Measurements from ENCODE around the gene LELP1. TPM values are rescaled to one million over a fixed set of nuclear protein-coding genes. Genes with fewer than 3 reads are reported as not detected.
"Not testable (repeated sequence)": the region's sequence is repeated elsewhere in the genome, so short reads cannot be mapped to it uniquely, and the experiment has no call there.

Gene LELP1
- total RNA-seq, 1 donor from 2014 or later = not detected

GRCh38 chr1:153220606-153221303, 17.5 kb downstream of the LELP1 start:
- no peaks in the 10 kb centered on the region for H3K27me3 ChIP-seq
- intact Hi-C loops (cut with DNase I) = no loop called here
- no peaks in the 10 kb centered on the region for H3K9me3 ChIP-seq
- no peak overlapping the region for H3K4me3 ChIP-seq
- H3K4me1 ChIP-seq = no peaks in the 10 kb centered on the region
- DNase-seq (ENCODE audit: low spot score in 2 of 2) = no peak
- no peaks in the 10 kb centered on the region for H3K36me3 ChIP-seq
- TF ChIP-seq CTCF (IDR thresholded peaks at IDR 0.05) = no peak
- no peak overlapping the region for H3K27ac ChIP-seq

GRCh38 chr1:153223040-153223891, 20.0 kb downstream of the LELP1 start:
- H3K36me3 ChIP-seq; H3K4me3 ChIP-seq; intact Hi-C loops (cut with DNase I); H3K9me3 ChIP-seq; H3K27ac ChIP-seq; H3K4me1 ChIP-seq; H3K27me3 ChIP-seq: not testable (repeated sequence)
- TF ChIP-seq CTCF (IDR thresholded peaks at IDR 0.05) = peak; percentile 41 to 68 (median 46)
- peak in 1 of 2 donors; percentile 72 for DNase-seq (ENCODE audit: low spot score in 2 of 2)

- H3K9me3 ChIP-seq = no peaks in the 10 kb centered on the region
- H3K4me1 ChIP-seq = no peaks in the 10 kb centered on the region
- DNase-seq (ENCODE audit: low spot score in 2 of 2) = no peak
- H3K27ac ChIP-seq = no peak overlapping the region
- intact Hi-C loops (cut with DNase I) = no loop called here
- TF ChIP-seq CTCF (IDR thresholded peaks at IDR 0.05) = no peak
- H3K36me3 ChIP-seq = no peaks in the 10 kb centered on the region
- H3K4me3 ChIP-seq = no peak overlapping the region
- no peaks in the 10 kb centered on the region for H3K27me3 ChIP-seq
These were observed 24.6 kb downstream of the LELP1 start for GRCh38 chr1:153227810-153228209.

- intact Hi-C loops (cut with DNase I) = no loop called here
These were observed 25.3 kb downstream of the LELP1 start for GRCh38 chr1:153228491-153228890.

More at GRCh38 chr1:153228491-153228890, 25.3 kb downstream of the LELP1 start:
- no peak for TF ChIP-seq CTCF (IDR thresholded peaks at IDR 0.05)
- Histone ChIP-seq H3K4me3 (no peak overlapping the region), H3K27ac (no peak overlapping the region), H3K9me3 (no peaks in the 10 kb centered on the region), H3K36me3 (no peaks in the 10 kb centered on the region), H3K4me1 (no peaks in the 10 kb centered on the region), H3K27me3 (no peaks in the 10 kb centered on the region)
- DNase-seq (ENCODE audit: low spot score in 2 of 2) = no peak

Data from ascending aorta (tissue), 2 donors.